Measurements from ENCODE around the gene MYBPHL.

Gene MYBPHL

DNA sequence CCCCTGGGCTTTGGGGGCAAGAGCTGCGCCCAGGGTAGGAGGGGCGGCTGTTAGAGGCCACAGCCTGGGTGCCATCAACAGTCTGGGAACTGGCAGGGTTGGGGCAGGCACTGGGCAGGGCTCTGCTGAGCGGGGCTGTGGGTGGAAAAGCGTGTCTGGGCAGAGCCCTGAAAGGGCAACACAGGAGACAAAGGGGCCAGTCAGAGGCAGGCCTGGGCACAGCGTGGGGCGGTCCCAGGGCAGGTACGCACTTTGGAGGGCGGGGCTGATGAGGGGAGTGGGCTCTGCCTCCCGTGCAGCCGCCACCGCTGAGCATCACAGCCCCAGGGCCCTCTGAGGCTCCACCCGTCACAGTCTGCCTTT is 43.6 kb downstream of the MYBPHL start:
- DNase-seq: peak; percentile 22

DNA sequence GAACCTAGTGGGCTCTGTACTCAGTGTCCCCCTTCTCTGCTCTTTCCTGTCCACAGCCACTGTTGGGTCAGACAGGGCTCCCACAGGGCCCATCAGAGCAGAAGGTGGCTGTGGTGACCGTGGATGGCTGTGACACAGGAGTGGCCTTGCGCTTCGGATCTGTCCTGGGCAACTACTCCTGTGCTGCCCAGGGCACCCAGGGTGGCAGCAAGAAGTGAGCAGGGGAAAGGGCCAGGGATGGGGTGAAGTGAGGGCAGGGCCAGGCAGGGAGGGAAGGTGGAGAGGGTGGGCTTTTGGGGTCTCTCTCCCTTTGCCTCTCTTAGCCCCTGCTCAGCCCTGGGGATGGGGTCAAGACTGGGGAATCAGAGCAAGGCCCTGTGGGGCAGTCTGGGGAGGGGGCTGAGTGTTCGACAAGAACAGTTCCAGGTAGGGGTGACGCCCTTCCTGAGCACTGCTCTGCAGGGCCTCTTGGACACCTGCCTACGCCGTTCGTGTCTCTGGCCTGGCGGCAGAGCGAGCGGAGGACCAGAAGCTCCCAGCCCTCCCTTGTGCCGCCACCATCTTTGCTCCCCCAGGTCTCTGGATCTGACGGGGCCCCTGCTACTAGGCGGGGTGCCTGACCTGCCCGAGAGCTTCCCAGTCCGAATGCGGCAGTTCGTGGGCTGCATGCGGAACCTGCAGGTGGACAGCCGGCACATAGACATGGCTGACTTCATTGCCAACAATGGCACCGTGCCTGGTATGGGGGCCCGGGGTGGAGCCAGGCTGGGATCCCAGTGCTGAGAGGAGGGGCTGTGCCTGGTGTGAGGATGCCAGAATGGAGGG is 44.4 kb downstream of the MYBPHL start:
- DNase-seq: no peak

DNA sequence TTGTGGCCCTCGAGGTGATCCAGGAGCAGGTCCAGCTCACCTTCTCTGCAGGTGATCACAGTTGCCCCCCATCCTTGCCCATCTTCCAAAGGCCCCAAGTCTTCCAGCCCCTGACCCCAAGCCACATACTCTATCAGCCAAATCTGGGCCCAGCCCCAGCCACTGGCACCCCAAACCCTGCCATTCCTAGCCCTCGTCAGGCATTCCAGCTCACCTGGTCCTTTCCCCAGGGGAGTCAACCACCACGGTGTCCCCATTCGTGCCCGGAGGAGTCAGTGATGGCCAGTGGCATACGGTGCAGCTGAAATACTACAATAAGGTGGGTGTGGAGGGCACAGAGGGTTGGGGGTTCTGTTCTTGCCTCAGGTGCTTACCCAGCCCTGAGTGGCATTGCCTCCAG is 45.2 kb downstream of the MYBPHL start:
- DNase-seq: no peak

DNA sequence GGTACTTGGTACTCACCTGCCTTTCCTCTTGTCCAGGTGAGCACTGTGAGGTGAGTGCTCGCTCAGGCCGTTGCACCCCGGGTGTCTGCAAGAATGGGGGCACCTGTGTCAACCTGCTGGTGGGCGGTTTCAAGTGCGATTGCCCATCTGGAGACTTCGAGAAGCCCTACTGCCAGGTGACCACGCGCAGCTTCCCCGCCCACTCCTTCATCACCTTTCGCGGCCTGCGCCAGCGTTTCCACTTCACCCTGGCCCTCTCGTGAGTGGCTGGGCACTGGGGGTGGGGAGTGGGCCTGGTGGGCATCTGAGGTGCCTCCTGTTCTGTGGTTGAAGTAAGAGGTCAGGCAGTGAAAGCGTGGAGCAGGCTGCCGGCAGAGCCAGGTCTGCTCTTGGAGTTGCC is 45.8 kb downstream of the MYBPHL start:
- no peak for DNase-seq

DNA sequence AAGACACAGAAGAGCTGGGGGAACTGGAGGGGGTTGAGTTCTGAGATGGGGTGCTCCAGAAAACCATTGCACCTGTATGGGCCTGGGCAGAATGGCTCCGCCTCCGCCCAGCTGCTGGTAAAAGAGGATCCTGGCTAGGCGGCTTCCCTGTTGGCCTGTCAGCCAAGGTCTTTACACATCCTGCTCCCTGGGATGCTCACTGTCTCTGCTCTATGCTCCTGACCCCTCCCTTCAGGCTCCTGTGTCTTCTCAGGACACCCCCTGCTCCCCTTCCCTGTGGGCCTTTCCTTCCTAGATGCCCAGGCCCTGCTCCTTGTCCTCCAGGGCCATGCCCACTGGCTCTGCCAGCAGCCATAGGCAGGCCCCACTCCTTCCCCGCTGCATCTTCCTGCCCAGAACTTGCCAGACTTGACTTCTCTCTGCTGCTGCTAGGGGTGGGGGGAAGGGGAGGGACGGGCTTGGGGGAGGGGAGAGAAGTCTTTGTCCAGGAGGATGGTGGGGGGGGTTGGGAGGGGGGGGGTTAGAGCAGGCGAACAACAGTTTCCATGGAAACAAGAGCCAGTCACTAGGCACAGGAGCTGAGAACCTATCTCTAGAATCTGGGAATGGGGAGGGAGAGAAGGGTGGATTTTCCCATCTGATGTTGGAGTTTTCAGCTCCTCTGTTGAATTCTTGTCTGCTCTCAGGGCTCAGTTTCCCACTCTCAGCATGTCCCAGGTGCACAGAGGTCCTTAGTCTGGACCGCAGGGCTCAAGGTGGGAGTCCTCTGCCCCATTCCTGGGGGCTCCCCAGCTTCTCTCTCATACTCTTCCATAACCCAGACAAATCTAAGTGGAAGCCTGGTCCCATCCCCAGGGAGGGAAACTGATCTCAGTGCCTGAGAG is 46.9 kb downstream of the MYBPHL start:
- DNase-seq: no peak

- no peak for DNase-seq
These were observed 48.0 kb downstream of the MYBPHL start for GRCh38 chr1:109258481-109259466.

GRCh38 chr1:109257682-109258421 is 49.0 kb downstream of the MYBPHL start:
- no peak for DNase-seq

GRCh38 chr1:109256971-109257681 is 49.7 kb downstream of the MYBPHL start:
- no peak for DNase-seq

DNA sequence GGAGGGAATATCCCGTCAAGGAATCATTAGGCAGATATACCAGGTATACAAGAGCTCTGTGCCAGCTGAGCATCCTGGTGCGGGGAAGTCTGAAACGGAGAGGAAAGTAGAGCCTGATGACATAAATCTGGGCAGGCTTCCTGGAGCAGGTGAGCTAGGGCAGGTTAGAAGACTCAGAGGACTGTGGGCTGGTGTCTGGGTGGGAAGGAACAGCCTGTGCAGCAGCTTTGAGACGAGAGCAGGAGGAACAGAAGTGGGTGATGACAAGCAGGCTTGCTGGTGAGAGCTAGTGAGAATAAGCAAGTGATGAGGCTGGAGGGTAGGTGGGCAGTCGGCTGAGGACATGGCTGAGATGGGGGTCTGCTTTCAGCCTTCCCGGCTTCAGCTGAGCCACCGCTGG is 50.7 kb downstream of the MYBPHL start:
- DNase-seq: no peak

GRCh38 chr1:109255678-109256077 is 51.1 kb downstream of the MYBPHL start:
- no peak for DNase-seq

GRCh38 chr1:109255097-109255651 is 51.6 kb downstream of the MYBPHL start:
- DNase-seq: no peak

- DNase-seq: no peak
These were observed 52.2 kb downstream of the MYBPHL start for GRCh38 chr1:109254621-109255096.

DNA sequence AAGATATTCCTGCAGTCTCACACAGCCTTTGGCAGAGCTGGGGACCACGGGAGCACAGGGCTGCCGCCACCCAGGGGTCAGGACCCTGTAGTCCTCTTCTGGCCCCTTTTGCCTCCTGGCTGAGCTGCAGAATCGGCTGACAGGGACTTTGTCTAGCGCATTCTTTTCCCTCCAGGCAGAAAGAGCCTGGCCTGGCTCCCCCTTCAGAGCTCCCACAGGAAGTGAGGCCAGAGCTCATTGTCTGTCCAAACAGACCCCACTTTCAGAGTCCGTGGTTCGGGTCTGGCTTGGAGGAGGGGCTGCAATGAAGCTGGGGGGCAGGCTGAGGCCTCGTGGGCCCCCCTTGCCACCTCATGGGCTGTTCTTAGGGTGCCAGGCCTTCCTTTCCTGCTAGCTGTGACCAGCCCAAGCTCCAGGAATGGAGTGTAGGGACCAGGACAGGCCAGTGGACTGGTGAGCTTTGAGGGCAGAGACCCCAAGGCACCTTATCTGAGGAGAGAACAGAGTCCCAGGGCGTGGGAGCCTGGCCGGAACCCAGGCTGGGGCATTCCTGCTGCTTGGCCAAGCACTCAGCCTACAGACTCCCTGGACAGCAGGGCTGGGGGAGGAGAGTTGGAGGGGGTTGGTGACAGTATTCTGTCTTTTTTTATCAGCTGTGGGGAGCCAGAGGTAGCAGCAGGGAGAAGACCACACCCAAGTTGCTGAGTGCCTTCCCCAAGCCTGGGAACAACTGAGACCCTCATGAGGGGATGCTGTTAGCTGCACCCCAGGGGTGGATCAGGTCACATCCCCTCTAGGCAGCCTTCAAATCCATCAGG is 52.8 kb downstream of the MYBPHL start:
- no peak for DNase-seq

GRCh38 chr1:109252893-109253802 is 53.7 kb downstream of the MYBPHL start:
- no peak for DNase-seq

DNA sequence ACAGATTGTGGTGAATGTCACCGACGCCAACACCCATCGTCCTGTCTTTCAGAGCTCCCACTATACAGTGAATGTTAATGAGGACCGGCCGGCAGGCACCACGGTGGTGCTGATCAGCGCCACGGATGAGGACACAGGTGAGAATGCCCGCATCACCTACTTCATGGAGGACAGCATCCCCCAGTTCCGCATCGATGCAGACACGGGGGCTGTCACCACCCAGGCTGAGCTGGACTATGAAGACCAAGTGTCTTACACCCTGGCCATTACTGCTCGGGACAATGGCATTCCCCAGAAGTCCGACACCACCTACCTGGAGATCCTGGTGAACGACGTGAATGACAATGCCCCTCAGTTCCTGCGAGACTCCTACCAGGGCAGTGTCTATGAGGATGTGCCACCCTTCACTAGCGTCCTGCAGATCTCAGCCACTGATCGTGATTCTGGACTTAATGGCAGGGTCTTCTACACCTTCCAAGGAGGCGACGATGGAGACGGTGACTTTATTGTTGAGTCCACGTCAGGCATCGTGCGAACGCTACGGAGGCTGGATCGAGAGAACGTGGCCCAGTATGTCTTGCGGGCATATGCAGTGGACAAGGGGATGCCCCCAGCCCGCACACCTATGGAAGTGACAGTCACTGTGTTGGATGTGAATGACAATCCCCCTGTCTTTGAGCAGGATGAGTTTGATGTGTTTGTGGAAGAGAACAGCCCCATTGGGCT is 54.5 kb downstream of the MYBPHL start:
- DNase-seq: no peak

- DNase-seq: no peak
These were observed 55.3 kb downstream of the MYBPHL start for GRCh38 chr1:109251277-109252166.

Measured in stimulated activated CD4-positive, alpha-beta T cell treated with anti-CD3 and anti-CD28 coated beads, Interleukin-15, amount 100 ng/mL, for 24 hours (primary cell).